Endothelial cell of umbilical vein (primary cell): Measurements from ENCODE around the gene MAP3K4. TPM values are rescaled to one million over a fixed set of nuclear protein-coding genes. Genes with fewer than 3 reads are reported as not detected.

Experiments
- BruUV-seq: library from RNA; stranded (reverse); fragments of 400-500 nt; replicated peaks from 2 replicates; lab custom pipeline; 2021; lab: Mats Ljungman, UMichigan
- CTCF ChIA-PET: fragments of 300-600, 350-600 bp; sonication (Branson Sonifier 250); formaldehyde crosslinking; loops from one replicate; lab custom pipeline; 2021; ENCODE audit warnings: antibody characterized with exemption, inconsistent platforms; lab: Charles Lee
- POLR2A ChIA-PET: fragments of 300-600, 350-600 bp; sonication (Branson Sonifier 250); formaldehyde crosslinking; loops from one replicate; lab custom pipeline; 2021; ENCODE audit warnings: antibody characterized with exemption, inconsistent platforms; lab: Charles Lee
- DNase-seq: peaks from one replicate; pipeline ENCODE4 v3.0.0-alpha.2; 2011; ENCODE audit warnings: low read depth, low spot score
- FAIRE-seq: peaks from 2 replicates; lab custom pipeline; 2011; peaks lifted over from hg19 to GRCh38; lab: Jason Lieb, UNC
- H2AFZ ChIP-seq: 2 replicates; pipeline ENCODE4 v1.6.0; 2012; ENCODE audit warnings: low read depth, low read length, control low read depth, inconsistent platforms
- H3K27ac ChIP-seq: 2 replicates; pipeline ENCODE4 v1.5.1; 2011; ENCODE audit warnings: low read depth, mild to moderate bottlenecking, control low read depth, low read length, moderate library complexity; ENCODE audit not compliant: insufficient read depth
- H3K27me3 ChIP-seq, 2 experiments: 2 replicates each; pipeline versions ENCODE4 v1.6.0 to v1.6.1; 2011; ENCODE audit warnings: low read length in 2 of 2, mixed read lengths in 1 of 2; ENCODE audit not compliant: control insufficient read depth in 2 of 2, insufficient read depth in 2 of 2
- H3K36me3 ChIP-seq, 2 experiments: 2 replicates in 1 of 2; 3 replicates in 1 of 2; pipeline ENCODE4 v1.5.1; 2011; ENCODE audit warnings: low read length in 2 of 2, mild to moderate bottlenecking in 1 of 2, moderate library complexity in 1 of 2; ENCODE audit not compliant: control insufficient read depth in 2 of 2, insufficient read depth in 2 of 2; ENCODE audit errors: extremely low read depth in 1 of 2
- H3K4me1 ChIP-seq: 3 replicates; pipeline ENCODE4 v1.5.1; 2011; ENCODE audit warnings: mild to moderate bottlenecking, low read length; ENCODE audit not compliant: control insufficient read depth, insufficient read depth; ENCODE audit errors: extremely low read depth
- H3K4me2 ChIP-seq: 2 replicates; pipeline ENCODE4 v1.6.1; 2011; ENCODE audit warnings: low read length, control low read depth, mixed read lengths; ENCODE audit not compliant: insufficient read depth
- H3K4me3 ChIP-seq, 3 experiments: fragments of 200-600 bp in 1 of 3; sonication (generic), shearing (Covaris generic) in 1 of 3; replicated peaks in 1 of 3; 2 replicates each; pipeline ENCODE4 v1.5.1; 2011 to 2016; ENCODE audit warnings: control low read depth in 3 of 3, low read length in 3 of 3, mild to moderate bottlenecking in 2 of 3, inconsistent platforms in 1 of 3, low read depth in 1 of 3, moderate library complexity in 1 of 3; ENCODE audit not compliant: insufficient read depth in 1 of 3
- H3K79me2 ChIP-seq: 2 replicates; pipeline ENCODE4 v1.6.0; 2012; ENCODE audit warnings: low read length, inconsistent platforms; ENCODE audit not compliant: control insufficient read depth, insufficient read depth
- H3K9ac ChIP-seq: replicated peaks from 2 replicates; pipeline ENCODE3; 2011; ENCODE audit warnings: low read length, control low read depth; ENCODE audit not compliant: insufficient read depth; ENCODE audit errors: extremely low read depth
- H3K9me1 ChIP-seq: replicated peaks from 3 replicates; pipeline ENCODE4 v1.6.0; 2011; ENCODE audit warnings: mild to moderate bottlenecking, low read length; ENCODE audit not compliant: control insufficient read depth, insufficient read depth; ENCODE audit errors: extremely low read depth
- H3K9me3 ChIP-seq: replicated peaks from 2 replicates; pipeline ENCODE4 v1.5.1; 2012; ENCODE audit warnings: low read length, inconsistent platforms; ENCODE audit not compliant: control insufficient read depth, insufficient read depth
- H4K20me1 ChIP-seq: replicated peaks from 2 replicates; pipeline ENCODE3; 2011; ENCODE audit warnings: mild to moderate bottlenecking, low read length; ENCODE audit not compliant: control insufficient read depth, insufficient read depth; ENCODE audit errors: extremely low read depth
- EZH2 ChIP-seq: IDR thresholded peaks from 2 replicates; pipeline ENCODE4 v1.6.1; 2012; ENCODE audit warnings: borderline replicate concordance, low read depth, mild to moderate bottlenecking, moderate library complexity, low read length, inconsistent platforms; ENCODE audit not compliant: severe bottlenecking
- FOS ChIP-seq: IDR thresholded peaks from 2 replicates; pipeline ENCODE4 v1.6.1; 2011; ENCODE audit warnings: mild to moderate bottlenecking, low read length, moderate library complexity, borderline replicate concordance; ENCODE audit not compliant: insufficient read depth
- GATA2 ChIP-seq: IDR thresholded peaks from 2 replicates; pipeline ENCODE4 v1.7.0; 2011; ENCODE audit warnings: low read depth, mild to moderate bottlenecking, moderate library complexity, mixed read lengths, low read length; ENCODE audit not compliant: insufficient read length, insufficient read depth
- JUN ChIP-seq: IDR thresholded peaks from 2 replicates; pipeline ENCODE4 v1.6.1; 2011; ENCODE audit warnings: borderline replicate concordance, low read depth; ENCODE audit not compliant: insufficient read length, insufficient read depth
- MAX ChIP-seq: IDR thresholded peaks from 2 replicates; pipeline ENCODE4 v1.6.1; 2011; ENCODE audit not compliant: insufficient read depth, insufficient read length
- MYC ChIP-seq: IDR thresholded peaks from one replicate; pipeline ENCODE4 v1.6.1; 2011; ENCODE audit warnings: mild to moderate bottlenecking, low read depth, low read length
- POLR2A ChIP-seq: IDR thresholded peaks from 2 replicates; pipeline ENCODE4 v1.6.1; 2012; ENCODE audit warnings: low read depth, mild to moderate bottlenecking, control low read depth, low read length
- POLR2AphosphoS5 ChIP-seq: IDR thresholded peaks from 2 replicates; pipeline ENCODE4 v1.6.1; 2012; ENCODE audit warnings: low read depth, mild to moderate bottlenecking, control low read depth, low read length, moderate library complexity; ENCODE audit not compliant: insufficient read depth
- dilution Hi-C: fragments of 300-500 bp; cut with MboI; formaldehyde crosslinking; loops from one replicate; pipeline ENCODE4 v1.15.0; 2019; ENCODE audit warnings: low sequenced_read_pairs; ENCODE audit not compliant: extremely low pct_ligation_motif_present
- intact Hi-C: fragments of 100-400 bp; cut with micrococcal nuclease; formaldehyde crosslinking; loops from one replicate; pipeline ENCODE4 v1.10.0; 2022
- polyA plus RNA-seq, 4 experiments: library from polyadenylated mRNA; depleted of rRNA in 3 of 4; stranded (reverse) in 3 of 4; unstranded in 1 of 4; fragments of >200 nt; gene quantifications; 2 replicates each; pipeline versions ENCODE4 v1.2.1 to v1.2.3, GENCODE V29; 2011 to 2012; ENCODE audit warnings: missing spikeins in 1 of 4
- total RNA-seq: library from RNA; stranded (reverse); gene quantifications from 2 replicates; pipeline ENCODE4 v1.2.3, GENCODE V29; 2021
- TF ChIP-seq, protein P1 (sequence below), 2 donors: IDR thresholded peaks; 1 replicate in 1 of 2; 2 replicates in 1 of 2; pipeline ENCODE4 v1.5.1; 2011; ENCODE audit warnings: low read length in 2 of 2, mild to moderate bottlenecking in 2 of 2, moderate library complexity in 2 of 2, control low read depth in 1 of 2, inconsistent platforms in 1 of 2, low read depth in 1 of 2; ENCODE audit not compliant: insufficient read depth in 1 of 2; ENCODE audit errors: extremely low read depth in 1 of 2

MAP3K4 gene
- total and polyA plus RNA-seq, 2 donors (not counting 3 experiments of a cell fraction or from before 2014, with no cell fraction given) = 10.8 to 42.3 TPM

DNA sequence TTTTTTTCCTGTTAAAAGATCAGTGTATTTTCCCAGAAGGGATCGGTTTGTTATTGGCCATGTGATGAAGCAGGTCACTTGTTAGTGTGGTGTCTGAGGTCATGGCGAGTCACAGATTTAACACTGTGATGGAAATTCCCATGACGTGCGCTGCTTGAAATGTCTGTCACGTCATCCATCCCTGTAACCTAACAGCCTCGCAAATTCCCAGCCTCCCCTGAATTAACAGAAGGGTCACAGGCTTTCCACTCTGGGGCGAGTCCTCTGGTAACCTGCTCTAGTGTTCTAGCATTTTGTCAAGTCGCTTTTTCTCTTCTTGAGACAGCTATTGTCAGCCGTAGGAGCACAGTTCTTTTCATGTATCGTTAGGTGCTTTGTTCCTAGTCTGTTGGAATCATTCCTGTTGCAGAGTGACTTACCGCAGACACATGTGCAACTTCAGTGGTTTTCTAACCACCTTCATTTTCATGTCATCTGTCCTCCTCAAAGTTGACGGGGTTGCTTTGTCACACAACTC, 137.2 kb downstream of the MAP3K4 start:
- Histone ChIP-seq H4K20me1 (no peaks in the 10 kb centered on the region), H3K9me3 (no peaks in the 10 kb centered on the region), H3K4me2 (no peak overlapping the region), H3K27me3 (no peaks in the 10 kb centered on the region), H3K4me1 (no peaks in the 10 kb centered on the region), H2AFZ (no peak overlapping the region), H3K9me1 (no peaks in the 10 kb centered on the region), H3K27ac (no peak overlapping the region), H3K4me3 (no peak overlapping the region), H3K9ac (no peak overlapping the region), H3K79me2 (no peaks in the 10 kb centered on the region), H3K36me3 (peaks cover 0 to 3% of the 10 kb centered on the region in 2 experiments)
- BruUV-seq = no TSS peak
- dilution Hi-C loops = no loop called here
- TF ChIP-seq EZH2 (no peak), FOS (no peak), POLR2AphosphoS5 (no peak), GATA2 (no peak), MYC (no peak), POLR2A (no peak), JUN (no peak), MAX (no peak)
- TF ChIP-seq, protein P1, sequence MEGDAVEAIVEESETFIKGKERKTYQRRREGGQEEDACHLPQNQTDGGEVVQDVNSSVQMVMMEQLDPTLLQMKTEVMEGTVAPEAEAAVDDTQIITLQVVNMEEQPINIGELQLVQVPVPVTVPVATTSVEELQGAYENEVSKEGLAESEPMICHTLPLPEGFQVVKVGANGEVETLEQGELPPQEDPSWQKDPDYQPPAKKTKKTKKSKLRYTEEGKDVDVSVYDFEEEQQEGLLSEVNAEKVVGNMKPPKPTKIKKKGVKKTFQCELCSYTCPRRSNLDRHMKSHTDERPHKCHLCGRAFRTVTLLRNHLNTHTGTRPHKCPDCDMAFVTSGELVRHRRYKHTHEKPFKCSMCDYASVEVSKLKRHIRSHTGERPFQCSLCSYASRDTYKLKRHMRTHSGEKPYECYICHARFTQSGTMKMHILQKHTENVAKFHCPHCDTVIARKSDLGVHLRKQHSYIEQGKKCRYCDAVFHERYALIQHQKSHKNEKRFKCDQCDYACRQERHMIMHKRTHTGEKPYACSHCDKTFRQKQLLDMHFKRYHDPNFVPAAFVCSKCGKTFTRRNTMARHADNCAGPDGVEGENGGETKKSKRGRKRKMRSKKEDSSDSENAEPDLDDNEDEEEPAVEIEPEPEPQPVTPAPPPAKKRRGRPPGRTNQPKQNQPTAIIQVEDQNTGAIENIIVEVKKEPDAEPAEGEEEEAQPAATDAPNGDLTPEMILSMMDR (IDR thresholded peaks at IDR 0.05; ENCODE audit: extremely low read depth in 1 of 2, insufficient read depth in 1 of 2, low read depth in 1 of 2, low read length in 2 of 2) = no peak
- FAIRE-seq (no peak), DNase-seq (no peak)
- CTCF ChIA-PET = no interaction called here
- intact Hi-C loops = no loop called here
- POLR2A ChIA-PET = no interaction called here
